Measurements from ENCODE around the gene CPNE4.

DNA sequence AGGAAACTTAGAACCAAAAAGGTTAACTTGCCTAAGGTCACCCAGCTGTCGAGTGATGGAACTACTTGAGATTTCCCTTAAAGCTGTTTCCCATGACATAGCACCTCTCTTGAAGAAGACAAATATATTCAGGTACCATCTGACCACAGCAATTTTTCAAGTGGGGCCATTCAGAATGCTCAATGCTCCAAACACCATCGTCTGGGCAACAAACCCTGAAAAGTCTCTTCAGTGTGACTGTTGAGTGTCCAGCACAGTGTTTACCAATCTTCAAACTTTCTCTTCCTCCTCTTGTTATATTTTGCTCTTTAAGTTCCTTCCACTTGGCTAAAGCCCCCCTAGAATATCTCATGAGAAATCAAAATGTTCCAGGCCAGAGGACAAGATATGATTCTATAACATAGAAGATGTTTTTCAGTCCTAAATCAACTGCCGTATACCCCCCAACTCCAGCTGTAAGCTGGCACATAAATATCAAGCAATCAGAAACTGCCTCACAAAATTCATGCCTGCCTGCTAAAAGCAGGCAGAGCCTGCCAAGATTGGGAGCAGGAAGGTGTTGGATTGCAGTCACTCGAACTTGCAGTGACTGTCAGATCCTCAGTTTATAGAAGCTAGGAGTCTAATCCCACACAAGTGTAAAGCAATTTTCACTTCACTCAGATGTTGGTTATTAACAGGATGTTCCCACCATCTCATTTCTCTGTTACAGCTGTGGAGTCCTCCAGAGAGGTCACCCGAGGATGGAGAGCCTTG lies 301.6 kb downstream of the CPNE4 start:
- TF ChIP-seq CTCF (IDR thresholded peaks at IDR 0.05), result no peak
- no peak for TF ChIP-seq POLR2A (IDR thresholded peaks at IDR 0.05)
